Endothelial cell of umbilical vein (primary cell): Measurements from ENCODE around the gene DEPDC1B. TPM values are rescaled to one million over a fixed set of nuclear protein-coding genes. Genes with fewer than 3 reads are reported as not detected.

Experiments used
- BruUV-seq: library from RNA; stranded (reverse); fragments of 400-500 nt; replicated peaks from 2 replicates; lab custom pipeline; 2021; lab: Mats Ljungman, UMichigan
- CTCF ChIA-PET: fragments of 300-600, 350-600 bp; sonication (Branson Sonifier 250); formaldehyde crosslinking; loops from one replicate; lab custom pipeline; 2021; ENCODE audit warnings: antibody characterized with exemption, inconsistent platforms; lab: Charles Lee
- POLR2A ChIA-PET: fragments of 300-600, 350-600 bp; sonication (Branson Sonifier 250); formaldehyde crosslinking; loops from one replicate; lab custom pipeline; 2021; ENCODE audit warnings: antibody characterized with exemption, inconsistent platforms; lab: Charles Lee
- DNase-seq: peaks from one replicate; pipeline ENCODE4 v3.0.0-alpha.2; 2011; ENCODE audit warnings: low read depth, low spot score
- FAIRE-seq: peaks from 2 replicates; lab custom pipeline; 2011; peaks lifted over from hg19 to GRCh38; lab: Jason Lieb, UNC
- H2AFZ ChIP-seq: 2 replicates; pipeline ENCODE4 v1.6.0; 2012; ENCODE audit warnings: low read depth, low read length, control low read depth, inconsistent platforms
- H3K27ac ChIP-seq: 2 replicates; pipeline ENCODE4 v1.5.1; 2011; ENCODE audit warnings: low read depth, mild to moderate bottlenecking, control low read depth, low read length, moderate library complexity; ENCODE audit not compliant: insufficient read depth
- H3K27me3 ChIP-seq, 2 experiments: 2 replicates each; pipeline versions ENCODE4 v1.6.0 to v1.6.1; 2011; ENCODE audit warnings: low read length in 2 of 2, mixed read lengths in 1 of 2; ENCODE audit not compliant: control insufficient read depth in 2 of 2, insufficient read depth in 2 of 2
- H3K36me3 ChIP-seq, 2 experiments: 2 replicates in 1 of 2; 3 replicates in 1 of 2; pipeline ENCODE4 v1.5.1; 2011; ENCODE audit warnings: low read length in 2 of 2, mild to moderate bottlenecking in 1 of 2, moderate library complexity in 1 of 2; ENCODE audit not compliant: control insufficient read depth in 2 of 2, insufficient read depth in 2 of 2; ENCODE audit errors: extremely low read depth in 1 of 2
- H3K4me1 ChIP-seq: 3 replicates; pipeline ENCODE4 v1.5.1; 2011; ENCODE audit warnings: mild to moderate bottlenecking, low read length; ENCODE audit not compliant: control insufficient read depth, insufficient read depth; ENCODE audit errors: extremely low read depth
- H3K4me2 ChIP-seq: 2 replicates; pipeline ENCODE4 v1.6.1; 2011; ENCODE audit warnings: low read length, control low read depth, mixed read lengths; ENCODE audit not compliant: insufficient read depth
- H3K4me3 ChIP-seq, 3 experiments: fragments of 200-600 bp in 1 of 3; sonication (generic), shearing (Covaris generic) in 1 of 3; replicated peaks in 1 of 3; 2 replicates each; pipeline ENCODE4 v1.5.1; 2011 to 2016; ENCODE audit warnings: control low read depth in 3 of 3, low read length in 3 of 3, mild to moderate bottlenecking in 2 of 3, inconsistent platforms in 1 of 3, low read depth in 1 of 3, moderate library complexity in 1 of 3; ENCODE audit not compliant: insufficient read depth in 1 of 3
- H3K79me2 ChIP-seq: 2 replicates; pipeline ENCODE4 v1.6.0; 2012; ENCODE audit warnings: low read length, inconsistent platforms; ENCODE audit not compliant: control insufficient read depth, insufficient read depth
- H3K9ac ChIP-seq: replicated peaks from 2 replicates; pipeline ENCODE3; 2011; ENCODE audit warnings: low read length, control low read depth; ENCODE audit not compliant: insufficient read depth; ENCODE audit errors: extremely low read depth
- H3K9me1 ChIP-seq: replicated peaks from 3 replicates; pipeline ENCODE4 v1.6.0; 2011; ENCODE audit warnings: mild to moderate bottlenecking, low read length; ENCODE audit not compliant: control insufficient read depth, insufficient read depth; ENCODE audit errors: extremely low read depth
- H3K9me3 ChIP-seq: replicated peaks from 2 replicates; pipeline ENCODE4 v1.5.1; 2012; ENCODE audit warnings: low read length, inconsistent platforms; ENCODE audit not compliant: control insufficient read depth, insufficient read depth
- H4K20me1 ChIP-seq: replicated peaks from 2 replicates; pipeline ENCODE3; 2011; ENCODE audit warnings: mild to moderate bottlenecking, low read length; ENCODE audit not compliant: control insufficient read depth, insufficient read depth; ENCODE audit errors: extremely low read depth
- EZH2 ChIP-seq: IDR thresholded peaks from 2 replicates; pipeline ENCODE4 v1.6.1; 2012; ENCODE audit warnings: borderline replicate concordance, low read depth, mild to moderate bottlenecking, moderate library complexity, low read length, inconsistent platforms; ENCODE audit not compliant: severe bottlenecking
- FOS ChIP-seq: IDR thresholded peaks from 2 replicates; pipeline ENCODE4 v1.6.1; 2011; ENCODE audit warnings: mild to moderate bottlenecking, low read length, moderate library complexity, borderline replicate concordance; ENCODE audit not compliant: insufficient read depth
- GATA2 ChIP-seq: IDR thresholded peaks from 2 replicates; pipeline ENCODE4 v1.7.0; 2011; ENCODE audit warnings: low read depth, mild to moderate bottlenecking, moderate library complexity, mixed read lengths, low read length; ENCODE audit not compliant: insufficient read length, insufficient read depth
- JUN ChIP-seq: IDR thresholded peaks from 2 replicates; pipeline ENCODE4 v1.6.1; 2011; ENCODE audit warnings: borderline replicate concordance, low read depth; ENCODE audit not compliant: insufficient read length, insufficient read depth
- MAX ChIP-seq: IDR thresholded peaks from 2 replicates; pipeline ENCODE4 v1.6.1; 2011; ENCODE audit not compliant: insufficient read depth, insufficient read length
- MYC ChIP-seq: IDR thresholded peaks from one replicate; pipeline ENCODE4 v1.6.1; 2011; ENCODE audit warnings: mild to moderate bottlenecking, low read depth, low read length
- POLR2A ChIP-seq: IDR thresholded peaks from 2 replicates; pipeline ENCODE4 v1.6.1; 2012; ENCODE audit warnings: low read depth, mild to moderate bottlenecking, control low read depth, low read length
- POLR2AphosphoS5 ChIP-seq: IDR thresholded peaks from 2 replicates; pipeline ENCODE4 v1.6.1; 2012; ENCODE audit warnings: low read depth, mild to moderate bottlenecking, control low read depth, low read length, moderate library complexity; ENCODE audit not compliant: insufficient read depth
- dilution Hi-C: fragments of 300-500 bp; cut with MboI; formaldehyde crosslinking; loops from one replicate; pipeline ENCODE4 v1.15.0; 2019; ENCODE audit warnings: low sequenced_read_pairs; ENCODE audit not compliant: extremely low pct_ligation_motif_present
- intact Hi-C: fragments of 100-400 bp; cut with micrococcal nuclease; formaldehyde crosslinking; loops from one replicate; pipeline ENCODE4 v1.10.0; 2022
- polyA plus RNA-seq, 4 experiments: library from polyadenylated mRNA; depleted of rRNA in 3 of 4; stranded (reverse) in 3 of 4; unstranded in 1 of 4; fragments of >200 nt; gene quantifications; 2 replicates each; pipeline versions ENCODE4 v1.2.1 to v1.2.3, GENCODE V29; 2011 to 2012; ENCODE audit warnings: missing spikeins in 1 of 4
- total RNA-seq: library from RNA; stranded (reverse); gene quantifications from 2 replicates; pipeline ENCODE4 v1.2.3, GENCODE V29; 2021
- TF ChIP-seq, protein P1 (sequence below), 2 donors: IDR thresholded peaks; 1 replicate in 1 of 2; 2 replicates in 1 of 2; pipeline ENCODE4 v1.5.1; 2011; ENCODE audit warnings: low read length in 2 of 2, mild to moderate bottlenecking in 2 of 2, moderate library complexity in 2 of 2, control low read depth in 1 of 2, inconsistent platforms in 1 of 2, low read depth in 1 of 2; ENCODE audit not compliant: insufficient read depth in 1 of 2; ENCODE audit errors: extremely low read depth in 1 of 2

Gene DEPDC1B
- total and polyA plus RNA-seq, 2 donors (not counting 3 experiments of a cell fraction or from before 2014, with no cell fraction given) = 6.7 to 18.7 TPM

DNA sequence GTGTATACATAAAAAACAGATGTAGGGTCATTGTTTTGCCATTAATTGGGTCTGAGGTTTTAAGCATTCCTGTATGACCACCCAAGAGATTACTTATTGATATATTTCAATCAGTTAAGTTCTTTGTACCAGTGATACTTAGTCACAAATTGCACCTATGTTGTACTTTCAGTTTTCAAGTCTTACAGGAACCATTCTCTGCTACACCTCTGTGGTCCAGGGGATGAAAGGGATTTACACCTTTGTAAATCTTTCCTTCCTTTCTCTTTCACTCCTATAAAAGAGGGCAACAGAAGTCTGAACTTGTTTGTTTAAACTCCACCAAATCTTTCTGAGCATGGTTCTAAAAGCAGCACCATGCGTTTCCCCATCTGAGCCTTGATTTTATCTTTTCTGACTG is 86.1 kb downstream of the DEPDC1B start:
- H3K4me2 ChIP-seq = no peak overlapping the region
- no peak for TF ChIP-seq MAX
- TF ChIP-seq, protein P1, sequence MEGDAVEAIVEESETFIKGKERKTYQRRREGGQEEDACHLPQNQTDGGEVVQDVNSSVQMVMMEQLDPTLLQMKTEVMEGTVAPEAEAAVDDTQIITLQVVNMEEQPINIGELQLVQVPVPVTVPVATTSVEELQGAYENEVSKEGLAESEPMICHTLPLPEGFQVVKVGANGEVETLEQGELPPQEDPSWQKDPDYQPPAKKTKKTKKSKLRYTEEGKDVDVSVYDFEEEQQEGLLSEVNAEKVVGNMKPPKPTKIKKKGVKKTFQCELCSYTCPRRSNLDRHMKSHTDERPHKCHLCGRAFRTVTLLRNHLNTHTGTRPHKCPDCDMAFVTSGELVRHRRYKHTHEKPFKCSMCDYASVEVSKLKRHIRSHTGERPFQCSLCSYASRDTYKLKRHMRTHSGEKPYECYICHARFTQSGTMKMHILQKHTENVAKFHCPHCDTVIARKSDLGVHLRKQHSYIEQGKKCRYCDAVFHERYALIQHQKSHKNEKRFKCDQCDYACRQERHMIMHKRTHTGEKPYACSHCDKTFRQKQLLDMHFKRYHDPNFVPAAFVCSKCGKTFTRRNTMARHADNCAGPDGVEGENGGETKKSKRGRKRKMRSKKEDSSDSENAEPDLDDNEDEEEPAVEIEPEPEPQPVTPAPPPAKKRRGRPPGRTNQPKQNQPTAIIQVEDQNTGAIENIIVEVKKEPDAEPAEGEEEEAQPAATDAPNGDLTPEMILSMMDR (IDR thresholded peaks at IDR 0.05; ENCODE audit: extremely low read depth in 1 of 2, insufficient read depth in 1 of 2, low read depth in 1 of 2, low read length in 2 of 2) = no peak
- no peak for TF ChIP-seq POLR2A
- TF ChIP-seq FOS = no peak
- no peak for TF ChIP-seq JUN
- TF ChIP-seq MYC = no peak
- TF ChIP-seq EZH2 = no peak
- TF ChIP-seq GATA2 = no peak
- no peak for TF ChIP-seq POLR2AphosphoS5
- no peaks in the 10 kb centered on the region for H3K27me3 ChIP-seq
- BruUV-seq = no TSS peak
- H3K9me1 ChIP-seq = no peaks in the 10 kb centered on the region
- POLR2A ChIA-PET = no interaction called here
- no peaks in the 10 kb centered on the region for H3K4me1 ChIP-seq
- H3K27ac ChIP-seq = no peak overlapping the region
- H4K20me1 ChIP-seq = no peaks in the 10 kb centered on the region
- CTCF ChIA-PET = no interaction called here
- no peaks in the 10 kb centered on the region for H3K9me3 ChIP-seq
- H2AFZ ChIP-seq = no peak overlapping the region
- H3K79me2 ChIP-seq = no peaks in the 10 kb centered on the region
- intact Hi-C loops = no loop called here
- FAIRE-seq = no peak
- H3K4me3 ChIP-seq = no peak overlapping the region
- H3K36me3 ChIP-seq = no peaks in the 10 kb centered on the region
- H3K9ac ChIP-seq = no peak overlapping the region
- no peak for DNase-seq
- dilution Hi-C loops = no loop called here
